PC-9 (cell line): ENCODE measurements around the gene ATP13A2.

Experiments
- CTCF ChIP-seq: fragments of 200-600 bp; sonication (generic); conservative IDR thresholded peaks from 2 replicates; pipeline ENCODE4 v1.6.1; 2017; ENCODE audit warnings: mixed run types, antibody characterized with exemption, mild to moderate bottlenecking, moderate library complexity
- EZH2 ChIP-seq: fragments of 200-600 bp; sonication (generic); IDR thresholded peaks from 2 replicates; pipeline ENCODE4 v1.8.0; 2017; ENCODE audit warnings: antibody characterized with exemption, low read depth

GRCh38 chr1:16993521-16994038 is 18.1 kb downstream of the ATP13A2 start:
- TF ChIP-seq EZH2 (no peak), CTCF (no peak)
